ENCODE data around the gene SNX15. TPM values are rescaled to one million over a fixed set of nuclear protein-coding genes. Genes with fewer than 3 reads are reported as not detected.

Gene SNX15
- total RNA-seq, 1 donor from 2014 or later = 24.9 TPM

GRCh38 chr11:65040847-65041622 is 13.8 kb downstream of the SNX15 start, which contains the start of gene SAC3D1:
Gene SAC3D1 (plus strand): TSS chr11:65041210. CDS start chr11:65041293, 83 bp downstream.
- peaks cover 22% of the 10 kb centered on the region for H3K4me1 Mint-ChIP-seq (ENCODE audit: low read depth)
- DNase-seq (ENCODE audit: low spot score) = peak; percentile 95
- no peaks in the 10 kb centered on the region for H3K9me3 Mint-ChIP-seq (ENCODE audit: low read depth)
- H3K36me3 Mint-ChIP-seq (ENCODE audit: low read depth) = peaks cover 3% of the 10 kb centered on the region
- peak within 1 kb of the TSS; percentile 84 for H3K4me3 Mint-ChIP-seq (ENCODE audit: unreplicated experiment)
- H3K27ac Mint-ChIP-seq (ENCODE audit: unreplicated experiment) = peak within 1 kb of the TSS; percentile 91
- no peaks in the 10 kb centered on the region for H3K27me3 Mint-ChIP-seq (ENCODE audit: low read depth)
- peak; percentile 12 for TF ChIP-seq CTCF (IDR thresholded peaks at IDR 0.05)

- Mint-ChIP-seq H3K36me3 (ENCODE audit: low read depth) (peaks cover 3% of the 10 kb centered on the region), H3K27me3 (ENCODE audit: low read depth) (no peaks in the 10 kb centered on the region), H3K4me3 (ENCODE audit: unreplicated experiment) (peak overlapping the region; percentile 77), H3K27ac (ENCODE audit: unreplicated experiment) (no peak overlapping the region), H3K4me1 (ENCODE audit: low read depth) (peaks cover 18% of the 10 kb centered on the region), H3K9me3 (ENCODE audit: low read depth) (no peaks in the 10 kb centered on the region)
- no peak for TF ChIP-seq CTCF (IDR thresholded peaks at IDR 0.05)
- no peak for DNase-seq (ENCODE audit: low spot score)
These were observed 15.7 kb downstream of the SNX15 start for GRCh38 chr11:65042891-65043290.

- no peak for TF ChIP-seq CTCF (IDR thresholded peaks at IDR 0.05)
- H3K4me1 Mint-ChIP-seq (ENCODE audit: low read depth) = peaks cover 18% of the 10 kb centered on the region
- no peaks in the 10 kb centered on the region for H3K9me3 Mint-ChIP-seq (ENCODE audit: low read depth)
- H3K36me3 Mint-ChIP-seq (ENCODE audit: low read depth) = peaks cover 3% of the 10 kb centered on the region
- no peak for DNase-seq (ENCODE audit: low spot score)
- H3K27me3 Mint-ChIP-seq (ENCODE audit: low read depth) = no peaks in the 10 kb centered on the region
- no peak overlapping the region for H3K27ac Mint-ChIP-seq (ENCODE audit: unreplicated experiment)
- no peak overlapping the region for H3K4me3 Mint-ChIP-seq (ENCODE audit: unreplicated experiment)
These were observed 16.8 kb downstream of the SNX15 start for GRCh38 chr11:65043881-65044501.

GRCh38 chr11:65045061-65045460 is 17.8 kb downstream of the SNX15 start:
- Mint-ChIP-seq H3K4me1 (ENCODE audit: low read depth) (peaks cover 18% of the 10 kb centered on the region), H3K27me3 (ENCODE audit: low read depth) (no peaks in the 10 kb centered on the region), H3K36me3 (ENCODE audit: low read depth) (peaks cover 3% of the 10 kb centered on the region), H3K4me3 (ENCODE audit: unreplicated experiment) (no peak overlapping the region), H3K27ac (ENCODE audit: unreplicated experiment) (no peak overlapping the region), H3K9me3 (ENCODE audit: low read depth) (no peaks in the 10 kb centered on the region)
- no peak for TF ChIP-seq CTCF (IDR thresholded peaks at IDR 0.05)
- no peak for DNase-seq (ENCODE audit: low spot score)

- H3K27ac Mint-ChIP-seq (ENCODE audit: unreplicated experiment) = no peak overlapping the region
- peaks cover 3% of the 10 kb centered on the region for H3K36me3 Mint-ChIP-seq (ENCODE audit: low read depth)
- peaks cover 15% of the 10 kb centered on the region for H3K4me1 Mint-ChIP-seq (ENCODE audit: low read depth)
- no peak for DNase-seq (ENCODE audit: low spot score)
- H3K4me3 Mint-ChIP-seq (ENCODE audit: unreplicated experiment) = no peak overlapping the region
- no peak for TF ChIP-seq CTCF (IDR thresholded peaks at IDR 0.05)
- no peaks in the 10 kb centered on the region for H3K27me3 Mint-ChIP-seq (ENCODE audit: low read depth)
- no peaks in the 10 kb centered on the region for H3K9me3 Mint-ChIP-seq (ENCODE audit: low read depth)
These were observed 18.5 kb downstream of the SNX15 start for GRCh38 chr11:65045728-65046127.
